H1 (cell line): ENCODE data around the gene TCF7L2. TPM values are rescaled to one million over a fixed set of nuclear protein-coding genes. Genes with fewer than 3 reads are reported as not detected.
"Not testable (repeated sequence)": the region's sequence is repeated elsewhere in the genome, so short reads cannot be mapped to it uniquely, and the experiment has no call there.

Experiments
- CTCF ChIA-PET: fragments of 300-600 bp; sonication (Branson Sonifier 250); formaldehyde crosslinking; loops from one replicate; lab custom pipeline; 2021; ENCODE audit not compliant: partially characterized antibody; lab: Charles Lee
- POLR2A ChIA-PET: fragments of 300-600 bp; sonication (Branson Sonifier 250); formaldehyde crosslinking; loops from one replicate; lab custom pipeline; 2021; ENCODE audit warnings: inconsistent platforms; ENCODE audit not compliant: partially characterized antibody; lab: Charles Lee
- DNase-seq, 2 experiments: peaks; one replicate each; pipeline versions ENCODE4 v3.0.0 to v3.0.0-alpha.2; 2010 to 2022; ENCODE audit warnings: low spot score in 2 of 2, low read depth in 1 of 2, mixed read lengths in 1 of 2
- FAIRE-seq: peaks from 2 replicates; lab custom pipeline; 2011; peaks lifted over from hg19 to GRCh38; lab: Jason Lieb, UNC
- H2AFZ ChIP-seq: 2 replicates; pipeline ENCODE4 v1.8.1; 2012; ENCODE audit warnings: low read length, inconsistent platforms
- H2AK5ac ChIP-seq: 2 replicates; pipeline ENCODE4 v1.6.1; 2013; ENCODE audit warnings: low read depth, low read length
- H2BK120ac ChIP-seq: replicated peaks from 2 replicates; pipeline ENCODE3; 2013; ENCODE audit warnings: low read depth, low read length, inconsistent platforms
- H2BK12ac ChIP-seq: 2 replicates; pipeline ENCODE4 v1.6.1; 2013; ENCODE audit warnings: low read depth, low read length
- H2BK15ac ChIP-seq: 2 replicates; pipeline ENCODE4 v1.6.1; 2013; ENCODE audit warnings: low read length
- H2BK20ac ChIP-seq: 2 replicates; pipeline ENCODE4 v1.6.1; 2013; ENCODE audit warnings: low read length
- H2BK5ac ChIP-seq: 2 replicates; pipeline ENCODE4 v1.6.1; 2013; ENCODE audit warnings: low read depth, low read length
- H3K14ac ChIP-seq: 2 replicates; pipeline ENCODE4 v1.6.1; 2013; ENCODE audit warnings: inconsistent platforms; ENCODE audit not compliant: insufficient read length
- H3K18ac ChIP-seq: 2 replicates; pipeline ENCODE4 v1.6.1; 2013; ENCODE audit warnings: low read length; ENCODE audit errors: extremely low read depth
- H3K23ac ChIP-seq: 2 replicates; pipeline ENCODE4 v1.6.1; 2013; ENCODE audit warnings: inconsistent platforms; ENCODE audit not compliant: insufficient read length
- H3K23me2 ChIP-seq: 2 replicates; pipeline ENCODE4 v1.6.1; 2013; ENCODE audit warnings: low read depth, low read length
- H3K27ac ChIP-seq: 2 replicates; pipeline ENCODE4 v1.6.1; 2011; ENCODE audit warnings: low read depth, low read length, inconsistent platforms
- H3K27me3 ChIP-seq, 4 experiments: replicated peaks in 1 of 4; 1 replicate in 1 of 4; 2 replicates in 3 of 4; pipeline versions ENCODE4 v1.6.1 to v1.8.1; 2011 to 2013; ENCODE audit warnings: low read length in 3 of 4, mild to moderate bottlenecking in 3 of 4, inconsistent platforms in 2 of 4, mixed read lengths in 2 of 4, moderate library complexity in 1 of 4; ENCODE audit not compliant: control insufficient read depth in 3 of 4, insufficient read depth in 3 of 4; ENCODE audit errors: extremely low read depth in 1 of 4
- H3K36me3 ChIP-seq, 4 experiments: 2 replicates each; pipeline versions ENCODE4 v1.6.1 to v1.8.1; 2011 to 2013; ENCODE audit warnings: mild to moderate bottlenecking in 4 of 4, low read length in 3 of 4, moderate library complexity in 2 of 4, control low read depth in 1 of 4, inconsistent platforms in 1 of 4; ENCODE audit not compliant: insufficient read depth in 4 of 4, control insufficient read depth in 2 of 4
- H3K4ac ChIP-seq: replicated peaks from 2 replicates; pipeline ENCODE3; 2013; ENCODE audit warnings: low read length, low read depth, mixed read lengths, inconsistent platforms; ENCODE audit not compliant: insufficient read length
- H3K4me1 ChIP-seq, 4 experiments: replicated peaks in 1 of 4; 1 replicate in 1 of 4; 2 replicates in 3 of 4; pipeline versions ENCODE4 v1.6.1 to v1.8.1; 2011 to 2013; ENCODE audit warnings: low read length in 3 of 4, inconsistent platforms in 2 of 4, mixed read lengths in 1 of 4; ENCODE audit not compliant: insufficient read depth in 4 of 4, control insufficient read depth in 3 of 4
- H3K4me2 ChIP-seq, 2 experiments: 2 replicates each; pipeline versions ENCODE4 v1.6.1 to v1.8.1; 2011 to 2013; ENCODE audit warnings: low read depth in 2 of 2, low read length in 2 of 2, control low read depth in 1 of 2, inconsistent platforms in 1 of 2, mild to moderate bottlenecking in 1 of 2; ENCODE audit not compliant: insufficient read depth in 1 of 2
- H3K4me3 ChIP-seq, 4 experiments: fragments of 200-600, 300-600 bp in 1 of 4; sonication (generic), shearing (Covaris generic), sonication (Bioruptor Twin) in 1 of 4; 2 replicates each; pipeline versions ENCODE4 v1.5.1 to v1.8.1; 2011 to 2016; ENCODE audit warnings: low read length in 4 of 4, low read depth in 3 of 4, control low read depth in 2 of 4, inconsistent platforms in 2 of 4, mild to moderate bottlenecking in 2 of 4, mixed read lengths in 1 of 4, moderate library complexity in 1 of 4; ENCODE audit not compliant: insufficient read depth in 2 of 4; ENCODE audit errors: extremely low read depth in 1 of 4
- H3K56ac ChIP-seq: replicated peaks from 2 replicates; pipeline ENCODE3; 2013; ENCODE audit warnings: low read depth, mild to moderate bottlenecking, mixed read lengths, low read length, inconsistent platforms; ENCODE audit not compliant: insufficient read length
- H3K79me1 ChIP-seq: 2 replicates; pipeline ENCODE4 v1.6.1; 2013; ENCODE audit warnings: low read depth, low read length, control low read depth
- H3K79me2 ChIP-seq, 2 experiments: 2 replicates each; pipeline versions ENCODE4 v1.6.1 to v1.8.1; 2012 to 2013; ENCODE audit warnings: low read length in 2 of 2, mild to moderate bottlenecking in 2 of 2, inconsistent platforms in 1 of 2; ENCODE audit not compliant: insufficient read depth in 2 of 2, control insufficient read depth in 1 of 2
- H3K9ac ChIP-seq, 4 experiments: replicated peaks in 1 of 4; 1 replicate in 1 of 4; 2 replicates in 3 of 4; pipeline versions ENCODE4 v1.6.1 to v1.8.1; 2011 to 2013; ENCODE audit warnings: low read depth in 3 of 4, low read length in 3 of 4, control low read depth in 2 of 4, mild to moderate bottlenecking in 2 of 4, moderate library complexity in 2 of 4, inconsistent platforms in 1 of 4; ENCODE audit errors: extremely low read depth in 1 of 4
- H3K9me3 ChIP-seq, 2 experiments: 2 replicates each; pipeline versions ENCODE4 v1.6.1 to v1.8.1; 2012 to 2013; ENCODE audit warnings: mild to moderate bottlenecking in 2 of 2, moderate library complexity in 2 of 2, control low read depth in 1 of 2, inconsistent platforms in 1 of 2, low read depth in 1 of 2, low read length in 1 of 2, mixed read lengths in 1 of 2; ENCODE audit not compliant: insufficient read depth in 2 of 2
- H4K20me1 ChIP-seq, 2 experiments: replicated peaks in 1 of 2; 2 replicates each; pipeline versions ENCODE3 to v1.8.1; 2011 to 2013; ENCODE audit warnings: inconsistent platforms in 2 of 2, low read length in 2 of 2, mild to moderate bottlenecking in 1 of 2; ENCODE audit not compliant: insufficient read depth in 2 of 2, control insufficient read depth in 1 of 2
- H4K5ac ChIP-seq: 2 replicates; pipeline ENCODE4 v1.6.1; 2013; ENCODE audit warnings: low read length, low read depth, mixed read lengths, inconsistent platforms; ENCODE audit not compliant: insufficient read length
- H4K8ac ChIP-seq: 2 replicates; pipeline ENCODE4 v1.8.0; 2013; ENCODE audit warnings: mild to moderate bottlenecking, moderate library complexity, low read length, inconsistent platforms; ENCODE audit not compliant: insufficient read depth; ENCODE audit errors: extremely low read depth
- H4K91ac ChIP-seq: replicated peaks from 2 replicates; pipeline ENCODE3; 2013; ENCODE audit warnings: low read length, mixed read lengths, inconsistent platforms; ENCODE audit not compliant: insufficient read length
- WGBS, 2 experiments: shearing (Covaris generic) in 1 of 2; methylation state at CpG; one replicate each; pipeline versions ENCODE4 v1.1.6 to v1.1.7; 2013 to 2015; ENCODE audit warnings: low lambda C conversion rate in 2 of 2, mixed read lengths in 2 of 2, inconsistent platforms in 1 of 2, low coverage in 1 of 2, missing lambda C conversion rate in 1 of 2; ENCODE audit not compliant: insufficient replicate concordance in 2 of 2, insufficient coverage in 1 of 2, insufficient read length in 1 of 2; ENCODE audit errors: extremely low coverage in 1 of 2, missing lambda C conversion rate in 1 of 2; 5-methylcytosine and 5-hydroxymethylcytosine counted together
- polyA plus RNA-seq, 7 experiments: library from polyadenylated mRNA; depleted of rRNA in 3 of 7; stranded (reverse) in 5 of 7; unstranded in 2 of 7; fragments of >200 nt in 5 of 7; fragments of 200-250 nt in 2 of 7; gene quantifications; 1 replicate in 5 of 7; 2 replicates in 1 of 7; 4 replicates in 1 of 7; pipeline versions ENCODE4 v1.2.1 to v1.2.3, GENCODE V29; 2011 to 2013; ENCODE audit warnings: missing spikeins in 2 of 7, mixed read lengths in 2 of 7
- total RNA-seq: library from RNA; stranded (reverse); fragmentation: NEBNext Ultra II Directional; extraction: Animal tissue kit (Norgen Biotek cat#: 25700); gene quantifications from 2 replicates; pipeline ENCODE4 v1.2.1, GENCODE V29; 2021

TCF7L2 gene
- total and polyA plus RNA-seq, 2 of the 8 experiments (the other 6 are each of a cell fraction or from before 2014, with no cell fraction given) = 33.9 to 67.3 TPM

DNA sequence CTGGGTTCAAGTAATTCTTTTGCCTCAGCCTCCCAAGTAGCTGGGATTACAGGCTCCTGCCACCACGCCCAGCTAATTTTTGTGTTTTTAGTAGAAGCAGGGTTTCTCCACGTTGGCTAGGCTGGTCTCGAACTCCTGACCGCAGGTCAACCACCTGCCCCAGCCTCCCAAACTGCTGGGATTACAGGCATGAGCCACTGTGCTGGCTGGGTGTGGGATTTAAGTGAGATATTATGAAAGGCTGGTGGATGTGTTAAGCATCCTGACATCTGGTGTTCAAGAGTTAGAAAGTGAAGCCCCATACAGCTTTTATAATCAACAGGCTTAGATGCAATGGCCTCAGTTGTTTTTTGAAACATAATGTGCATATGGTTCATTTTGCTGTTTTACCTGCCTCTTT, 159.4 kb downstream of the TCF7L2 start:
- 94% methylated on average over 4 of the region's 4 CpGs; no CpG with 5 or more reads in 1 of the 2 experiments for WGBS, 2 experiments
- not testable (repeated sequence) for H4K5ac ChIP-seq, H4K20me1 ChIP-seq, H3K27ac ChIP-seq, H2BK5ac ChIP-seq, H2BK12ac ChIP-seq, H3K18ac ChIP-seq, H3K9ac ChIP-seq, H3K23ac ChIP-seq, FAIRE-seq, H3K79me1 ChIP-seq, H4K91ac ChIP-seq, H3K36me3 ChIP-seq, H3K4ac ChIP-seq, H3K56ac ChIP-seq, H2BK20ac ChIP-seq, H3K4me2 ChIP-seq, H3K14ac ChIP-seq, H3K27me3 ChIP-seq, H3K23me2 ChIP-seq, H4K8ac ChIP-seq, H2AFZ ChIP-seq, H2AK5ac ChIP-seq, H2BK15ac ChIP-seq, H3K9me3 ChIP-seq, H3K4me3 ChIP-seq, DNase-seq, H2BK120ac ChIP-seq
- Histone ChIP-seq H3K4me1 (peaks cover 2 to 12% (median 5%) of the 10 kb centered on the region in 4 experiments; a peak in 4 of 7 replicates), H3K79me2 (peaks cover 0 to 82% of the 10 kb centered on the region in 2 experiments; a peak in 3 of 4 replicates)
- CTCF ChIA-PET = interaction anchor here (0.6 to 1.9 kb wide), 11 partner anchors 10 to 521 kb away, joined by 3 to 8 read pairs (median 3); no protein-coding TSS in a partner anchor
- POLR2A ChIA-PET = interaction anchor here (1.0 kb wide), 1 partner anchor 149 kb away, joined by 5 read pairs; no protein-coding TSS in a partner anchor
